Pancreas (tissue), 10 donors: ENCODE measurements around the gene ATXN1. TPM values are rescaled to one million over a fixed set of nuclear protein-coding genes. Genes with fewer than 3 reads are reported as not detected.

ENCODE experiments used
- ATAC-seq, 4 donors: fragments of 200-7000 bp; cut with Tn5 transposase; one replicate each; pipeline versions ENCODE4 v1.8.0 to v1.9.1; 2020; ENCODE audit warnings: mild to moderate bottlenecking in 4 of 4, moderate library complexity in 4 of 4
- DNase-seq, 6 donors: peaks; one replicate each; pipeline ENCODE4 v3.0.0-alpha.2; 2020
- FAIRE-seq: peaks from 2 replicates; lab custom pipeline; 2012; peaks lifted over from hg19 to GRCh38; lab: Jason Lieb, UNC
- H3K27ac ChIP-seq, 4 donors: fragments of 200-600 bp; sonication (generic); 1 replicate in 3 of 4; 2 replicates in 1 of 4; pipeline versions ENCODE4 v1.5.0 to v1.8.0; 2020
- H3K27me3 ChIP-seq, 4 donors: fragments of 200-600 bp; one replicate each; pipeline ENCODE4 v1.8.0; 2021
- H3K36me3 ChIP-seq, 3 donors: fragments of 200-600 bp; sonication (generic) in 1 of 3; one replicate each; pipeline versions ENCODE4 v1.5.0 to v1.8.0; 2020 to 2021
- H3K4me1 ChIP-seq, 3 donors: fragments of 200-600 bp; one replicate each; pipeline ENCODE4 v1.8.0; 2021
- H3K4me3 ChIP-seq, 4 donors: fragments of 200-600 bp; sonication (generic) in 2 of 4; one replicate each; pipeline versions ENCODE4 v1.5.0 to v1.8.0; 2020 to 2021
- H3K9me3 ChIP-seq, 4 donors: fragments of 200-600 bp; one replicate each; pipeline ENCODE4 v1.8.0; 2021
- WGBS, 2 donors: extraction: QIAGEN DNeasy Blood & Tissue Kit; methylation state at CpG; one replicate each; pipeline ENCODE4 v1.1.7; 2013; 5-methylcytosine and 5-hydroxymethylcytosine counted together
- intact Hi-C, 3 donors: fragments of 100-400 bp; cut with DNase I; formaldehyde crosslinking; loops; one replicate each; pipeline versions ENCODE4 v1.11.1 to v1.14.2; 2022
- polyA plus RNA-seq, 2 donors: library from polyadenylated mRNA; stranded (reverse); fragments of 200-250 nt; gene quantifications; one replicate each; pipeline ENCODE4 v1.2.3, GENCODE V29; 2013
- total RNA-seq, 6 donors: library from RNA; stranded (reverse); fragmentation: NEBNext Ultra II Directional in 4 of 6; extraction: Animal tissue kit (Norgen Biotek cat#: 25700) in 4 of 6; gene quantifications; one replicate each; pipeline versions ENCODE4 v1.2.1 to v1.2.4, GENCODE V29; 2021 to 2023
- TF ChIP-seq, protein P1 (sequence below), 4 donors: fragments of 200-600 bp; sonication (generic) in 3 of 4; IDR thresholded peaks; one replicate each; pipeline versions ENCODE4 v1.5.0 to v1.8.0; 2021; ENCODE audit warnings: antibody characterized with exemption in 4 of 4
- donor health status: healthy with polysubstance abuse.
- donor health status: DM: no; HTN: no; CAD: no; lungs with moderate emphysema.
- donor health status: DM: no; HTN: no; CAD: no.
- donor health status: control.
- donor health status: control.
- donor health status: Bipolar disorder and iron deficiency.
- donor health status: DM: yes; HTN: yes; CAD: no.
- donor health status: DM: no; HTN: no; CAD: no.
- donor health status: DM: no; HTN: no; CAD: no.
- donor health status: DM: yes; HTN: yes; CAD: no.

ATXN1 gene
- total and polyA plus RNA-seq, 8 donors, result 4.9 to 38.6 (median 20.5) TPM

DNA sequence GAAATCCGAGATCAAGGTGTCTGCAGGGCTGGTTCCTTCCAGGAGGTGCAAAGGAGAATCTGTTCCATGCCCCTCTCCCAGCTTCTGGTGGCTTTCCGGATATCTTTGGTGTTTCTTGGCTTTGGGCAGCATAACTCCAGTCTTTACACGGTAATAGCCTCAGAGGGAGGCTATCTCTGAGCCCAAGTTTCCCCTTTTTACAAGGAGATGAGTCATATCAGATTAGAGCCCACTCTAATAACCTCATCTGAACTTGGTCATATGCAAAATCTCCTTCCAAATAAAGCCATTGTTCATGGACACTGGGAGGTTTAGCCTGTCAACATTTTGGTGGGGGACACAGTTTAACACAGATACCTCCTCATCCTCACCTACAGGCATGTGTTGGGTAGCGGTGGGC is 213.7 kb downstream of the ATXN1 start:
- Histone ChIP-seq H3K4me1 (no peaks in the 10 kb centered on the region), H3K4me3 (no peak overlapping the region), H3K27ac (no peak overlapping the region), H3K9me3 (no peaks in the 10 kb centered on the region), H3K27me3 (no peaks in the 10 kb centered on the region), H3K36me3 (no peaks in the 10 kb centered on the region)
- intact Hi-C loops, result no loop called here
- TF ChIP-seq, protein P1, sequence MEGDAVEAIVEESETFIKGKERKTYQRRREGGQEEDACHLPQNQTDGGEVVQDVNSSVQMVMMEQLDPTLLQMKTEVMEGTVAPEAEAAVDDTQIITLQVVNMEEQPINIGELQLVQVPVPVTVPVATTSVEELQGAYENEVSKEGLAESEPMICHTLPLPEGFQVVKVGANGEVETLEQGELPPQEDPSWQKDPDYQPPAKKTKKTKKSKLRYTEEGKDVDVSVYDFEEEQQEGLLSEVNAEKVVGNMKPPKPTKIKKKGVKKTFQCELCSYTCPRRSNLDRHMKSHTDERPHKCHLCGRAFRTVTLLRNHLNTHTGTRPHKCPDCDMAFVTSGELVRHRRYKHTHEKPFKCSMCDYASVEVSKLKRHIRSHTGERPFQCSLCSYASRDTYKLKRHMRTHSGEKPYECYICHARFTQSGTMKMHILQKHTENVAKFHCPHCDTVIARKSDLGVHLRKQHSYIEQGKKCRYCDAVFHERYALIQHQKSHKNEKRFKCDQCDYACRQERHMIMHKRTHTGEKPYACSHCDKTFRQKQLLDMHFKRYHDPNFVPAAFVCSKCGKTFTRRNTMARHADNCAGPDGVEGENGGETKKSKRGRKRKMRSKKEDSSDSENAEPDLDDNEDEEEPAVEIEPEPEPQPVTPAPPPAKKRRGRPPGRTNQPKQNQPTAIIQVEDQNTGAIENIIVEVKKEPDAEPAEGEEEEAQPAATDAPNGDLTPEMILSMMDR (IDR thresholded peaks at IDR 0.05), result no peak
- WGBS, 2 donors, result 92 to 96% methylated on average over 4 of the region's 4 CpGs
- ATAC-seq, result no peak
- no peak for FAIRE-seq
- DNase-seq, result no peak

DNA sequence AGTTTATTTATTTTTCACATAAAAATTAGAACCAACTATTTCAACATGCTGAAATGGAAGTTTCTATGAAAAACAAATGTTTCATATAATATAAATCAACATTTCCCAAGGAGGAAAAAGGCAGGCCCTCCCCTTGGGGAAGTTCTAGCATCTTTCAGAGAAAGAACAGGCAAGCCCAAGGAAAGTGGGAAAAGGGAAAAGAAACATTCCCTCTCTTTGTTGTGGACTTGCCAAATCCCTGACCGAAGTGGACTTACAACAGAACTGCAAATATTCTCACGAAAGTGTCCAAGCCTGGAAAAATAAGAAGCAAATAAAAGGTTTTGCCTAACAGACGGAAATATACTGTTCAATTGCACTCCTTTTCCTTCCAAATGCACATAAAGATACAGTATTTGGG is 214.4 kb downstream of the ATXN1 start:
- Histone ChIP-seq H3K27me3 (no peaks in the 10 kb centered on the region), H3K4me1 (no peaks in the 10 kb centered on the region), H3K36me3 (no peaks in the 10 kb centered on the region), H3K9me3 (no peaks in the 10 kb centered on the region), H3K27ac (no peak overlapping the region), H3K4me3 (no peak overlapping the region)
- TF ChIP-seq, protein P1 (IDR thresholded peaks at IDR 0.05), result no peak
- FAIRE-seq, result no peak
- WGBS, 2 donors, result 88 to 89% methylated on average over 3 of the region's 3 CpGs
- intact Hi-C loops, result no loop called here
- ATAC-seq, result no peak
- no peak for DNase-seq

DNA sequence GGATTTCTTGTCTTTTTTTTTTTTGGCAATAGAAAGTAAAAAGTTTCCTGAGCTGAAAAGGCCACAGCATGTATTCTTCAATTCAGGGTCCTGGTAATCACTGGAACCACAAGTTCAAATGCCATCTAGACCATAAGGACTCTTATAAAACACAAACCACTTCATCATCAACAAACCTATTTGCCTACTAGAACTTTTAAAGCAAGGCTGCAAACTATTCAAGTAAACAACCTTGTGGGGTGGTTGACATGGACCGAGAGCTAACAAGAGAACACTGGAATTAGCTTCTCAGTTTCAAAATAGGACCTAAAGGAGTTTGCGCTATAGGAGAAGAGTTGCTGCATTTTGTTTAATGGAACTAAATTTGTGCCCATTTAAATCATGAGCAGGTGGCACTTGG is 215.9 kb downstream of the ATXN1 start:
- 96 to 98% methylated on average over 2 of the region's 2 CpGs for WGBS, 2 donors
- no peak for FAIRE-seq
- H3K4me1 ChIP-seq, result no peaks in the 10 kb centered on the region

DNA sequence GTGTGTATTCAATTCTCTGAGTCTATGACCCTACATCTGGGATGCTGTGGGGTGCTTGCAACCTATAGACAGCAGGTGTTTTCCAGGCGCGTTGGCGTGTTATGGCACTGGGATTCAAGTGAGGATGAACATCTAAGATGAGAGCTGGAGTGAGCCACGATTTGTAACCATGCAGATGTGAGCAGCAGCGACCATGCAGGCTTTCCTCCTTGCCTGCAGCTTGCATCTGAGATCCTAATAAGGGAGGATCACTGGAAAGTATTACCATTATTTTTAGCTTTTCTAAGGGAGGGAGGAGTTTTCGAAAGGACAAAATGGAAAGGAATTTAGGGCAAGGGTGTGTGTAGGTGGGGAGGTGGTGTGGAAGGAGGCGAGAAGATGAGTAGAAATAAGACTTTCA is 216.7 kb downstream of the ATXN1 start:
- no peaks in the 10 kb centered on the region for H3K27me3 ChIP-seq
- TF ChIP-seq, protein P1 (IDR thresholded peaks at IDR 0.05), result no peak
- no peak overlapping the region for H3K4me3 ChIP-seq
- intact Hi-C loops, result no loop called here
- no peak for DNase-seq
- no peaks in the 10 kb centered on the region for H3K4me1 ChIP-seq
- no peak for FAIRE-seq
- no peak overlapping the region for H3K27ac ChIP-seq
- no peaks in the 10 kb centered on the region for H3K36me3 ChIP-seq
- WGBS, 2 donors, result 90% methylated on average over 7 of the region's 7 CpGs
- H3K9me3 ChIP-seq, result no peaks in the 10 kb centered on the region
- ATAC-seq, result no peak

More for the DNA sequence above, 215.9 kb downstream of the ATXN1 start:
- H3K36me3 ChIP-seq, result no peaks in the 10 kb centered on the region
- ATAC-seq (no peak), DNase-seq (no peak)
- intact Hi-C loops, result no loop called here
- no peaks in the 10 kb centered on the region for H3K27me3 ChIP-seq
- TF ChIP-seq, protein P1 (IDR thresholded peaks at IDR 0.05), result no peak
- H3K9me3 ChIP-seq, result no peaks in the 10 kb centered on the region
- H3K4me3 ChIP-seq, result no peak overlapping the region
- no peak overlapping the region for H3K27ac ChIP-seq

DNA sequence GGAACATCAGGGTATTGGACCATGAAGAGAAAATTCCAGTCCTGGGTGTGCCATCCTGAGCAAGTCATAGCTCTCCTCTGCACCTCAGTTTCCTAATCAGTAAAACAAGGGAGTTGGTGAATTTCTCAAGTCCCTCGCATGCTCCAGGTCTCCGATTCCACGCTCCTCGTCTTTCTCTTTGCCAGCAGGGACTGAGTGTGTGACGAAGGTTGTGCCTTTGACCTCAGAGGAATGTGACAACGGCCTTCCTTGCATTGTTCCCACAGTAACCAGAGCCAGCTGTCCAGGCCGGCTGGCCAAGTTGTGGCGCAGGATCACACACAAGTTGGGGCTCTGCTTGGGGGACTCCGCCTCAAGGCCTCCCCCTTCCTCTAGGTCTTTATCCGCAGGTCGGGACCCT is 217.3 kb downstream of the ATXN1 start:
- FAIRE-seq (no peak), DNase-seq (no peak), ATAC-seq (no peak)
- WGBS, 2 donors, result 75 to 82% methylated on average over 11 of the region's 11 CpGs
- intact Hi-C loops, result no loop called here
- TF ChIP-seq, protein P1 (IDR thresholded peaks at IDR 0.05), result no peak
- Histone ChIP-seq H3K27ac (no peak overlapping the region), H3K9me3 (no peaks in the 10 kb centered on the region), H3K4me3 (no peak overlapping the region), H3K27me3 (no peaks in the 10 kb centered on the region), H3K4me1 (no peaks in the 10 kb centered on the region), H3K36me3 (no peaks in the 10 kb centered on the region)
